NB4 (cell line): ENCODE measurements around the gene NELFA.

ENCODE experiments used
- CTCF ChIP-seq: IDR thresholded peaks from one replicate; pipeline ENCODE4 v1.5.1; 2012; ENCODE audit warnings: low read depth, low read length
- MYC ChIP-seq: IDR thresholded peaks from 2 replicates; pipeline ENCODE4 v1.6.1; 2011; ENCODE audit warnings: low read depth, low read length
- POLR2A ChIP-seq: IDR thresholded peaks from 2 replicates; pipeline ENCODE4 v1.6.1; 2011; ENCODE audit warnings: mild to moderate bottlenecking; ENCODE audit not compliant: insufficient read length; ENCODE audit errors: extremely low read depth

- TF ChIP-seq CTCF (no peak), POLR2A (no peak), MYC (no peak)
Measured at GRCh38 chr4:1993169-1993516, 15.6 kb downstream of the NELFA start.
